ENCODE measurements around the gene EED. TPM values are rescaled to one million over a fixed set of nuclear protein-coding genes. Genes with fewer than 3 reads are reported as not detected.
A peak's percentile ranks its signal among the peaks of the same experiment; 100 is the strongest.

EED gene
- total and polyA plus RNA-seq, 9 of the 15 experiments (the other 6 are each of a cell fraction or from before 2014, with no cell fraction given), result 33.0 to 110 (median 55.1) TPM

- TF ChIP-seq ZNF239 (CRISPR knock-in tag; IDR thresholded peaks at IDR 0.05), result 0 out of 2 replicates have a peak, but pooled peaks have one; percentile 43
- no peak for TF ChIP-seq TCF7 (IDR thresholded peaks at IDR 0.05; ENCODE audit: borderline replicate concordance)
- TF ChIP-seq ZBTB9 (CRISPR knock-in tag; IDR thresholded peaks at IDR 0.05), result no peak; the same call in 1 of the 2 replicates
- TF ChIP-seq MIER1 (IDR thresholded peaks at IDR 0.05; ENCODE audit: low read depth), result no peak
- TF ChIP-seq ZNF583 (CRISPR knock-in tag; IDR thresholded peaks at IDR 0.05), result peak; percentile 78
- TF ChIP-seq ZNF57 (CRISPR knock-in tag; IDR thresholded peaks at IDR 0.05), result no peak
- peak; percentile 84 for TF ChIP-seq TAF7 (tag; IDR thresholded peaks at IDR 0.05)
- no peak for TF ChIP-seq ID3 (CRISPR knock-in tag; IDR thresholded peaks at IDR 0.05)
- TF ChIP-seq ID3 (tag; IDR thresholded peaks at IDR 0.05), result peak; percentile 99
- TF ChIP-seq ZNF431 (CRISPR knock-in tag; IDR thresholded peaks at IDR 0.05), result no peak; the same call in 1 of the 2 replicates
- TF ChIP-seq, protein P1, sequence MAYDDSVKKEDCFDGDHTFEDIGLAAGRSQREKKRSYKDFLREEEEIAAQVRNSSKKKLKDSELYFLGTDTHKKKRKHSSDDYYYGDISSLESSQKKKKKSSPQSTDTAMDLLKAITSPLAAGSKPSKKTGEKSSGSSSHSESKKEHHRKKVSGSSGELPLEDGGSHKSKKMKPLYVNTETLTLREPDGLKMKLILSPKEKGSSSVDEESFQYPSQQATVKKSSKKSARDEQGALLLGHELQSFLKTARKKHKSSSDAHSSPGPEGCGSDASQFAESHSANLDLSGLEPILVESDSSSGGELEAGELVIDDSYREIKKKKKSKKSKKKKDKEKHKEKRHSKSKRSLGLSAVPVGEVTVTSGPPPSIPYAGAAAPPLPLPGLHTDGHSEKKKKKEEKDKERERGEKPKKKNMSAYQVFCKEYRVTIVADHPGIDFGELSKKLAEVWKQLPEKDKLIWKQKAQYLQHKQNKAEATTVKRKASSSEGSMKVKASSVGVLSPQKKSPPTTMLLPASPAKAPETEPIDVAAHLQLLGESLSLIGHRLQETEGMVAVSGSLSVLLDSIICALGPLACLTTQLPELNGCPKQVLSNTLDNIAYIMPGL (CRISPR knock-in tag; IDR thresholded peaks at IDR 0.05), result no peak
- TF ChIP-seq POLR2G (IDR thresholded peaks at IDR 0.05; ENCODE audit: low read depth, low read length), result peak; percentile 86
- no peak for TF ChIP-seq SMC3 (conservative IDR thresholded peaks at IDR 0.05; ENCODE audit: insufficient read depth, low read depth, low read length)
- no peak for TF ChIP-seq SAFB2 (IDR thresholded peaks at IDR 0.05; ENCODE audit: borderline replicate concordance, low read depth, low read length, severe bottlenecking)
- TF ChIP-seq PHB (CRISPR knock-in tag; IDR thresholded peaks at IDR 0.05), result no peak
- TF ChIP-seq, protein P2, sequence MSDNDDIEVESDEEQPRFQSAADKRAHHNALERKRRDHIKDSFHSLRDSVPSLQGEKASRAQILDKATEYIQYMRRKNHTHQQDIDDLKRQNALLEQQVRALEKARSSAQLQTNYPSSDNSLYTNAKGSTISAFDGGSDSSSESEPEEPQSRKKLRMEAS (CRISPR knock-in tag; IDR thresholded peaks at IDR 0.05), result no peak
- 0 out of 2 replicates have a peak, but pooled peaks have one; percentile 48 for TF ChIP-seq AFF4 (CRISPR knock-in tag; IDR thresholded peaks at IDR 0.05)
- TF ChIP-seq MEIS2 (IDR thresholded peaks at IDR 0.05; ENCODE audit: partially characterized antibody), result no peak
- TF ChIP-seq ZNF197 (CRISPR knock-in tag; IDR thresholded peaks at IDR 0.05; ENCODE audit: low read depth), result peak; percentile 98
These were observed 57.7 kb downstream of the EED start, which contains the start of gene HIKESHI (continued) for GRCh38 chr11:86302092-86302793.
